Anterior cingulate cortex (tissue), 58 donors: ENCODE results near the gene MYH16.
"Not testable (repeated sequence)": the region's sequence is repeated elsewhere in the genome, so short reads cannot be mapped to it uniquely, and the experiment has no call there.

Source experiments
- DNase-seq, 58 donors: peaks; one replicate each; lab custom pipeline; 2025; lab: John Stamatoyannopoulos, UW

The MYH16 gene

GRCh38 chr7:99257065-99257464, 15.6 kb upstream of the MYH16 start:
- DNase-seq = no peak

GRCh38 chr7:99257675-99258074, 15.0 kb upstream of the MYH16 start:
- DNase-seq = no peak

- no peak for DNase-seq
Observed at GRCh38 chr7:99258501-99258900, 14.1 kb upstream of the MYH16 start.

GRCh38 chr7:99260395-99260794, 12.2 kb upstream of the MYH16 start:
- DNase-seq = no peak

GRCh38 chr7:99261646-99262045, 11.0 kb upstream of the MYH16 start:
- no peak for DNase-seq

- no peak for DNase-seq
Observed at GRCh38 chr7:99265848-99266480, 6.7 kb upstream of the MYH16 start.

GRCh38 chr7:99267481-99267840, 5.2 kb upstream of the MYH16 start:
- peak in 16 of 58 donors; percentile 10 to 82 (median 46) for DNase-seq

- peak in 55 of 58 donors; percentile 3 to 82 (median 40) for DNase-seq
Observed at GRCh38 chr7:99267841-99268576, 4.6 kb upstream of the MYH16 start.

- no peak for DNase-seq
Observed at GRCh38 chr7:99268577-99268908, 4.1 kb upstream of the MYH16 start.

GRCh38 chr7:99270702-99271101, 1.9 kb upstream of the MYH16 start:
- no peak for DNase-seq

GRCh38 chr7:99273561-99273960, 922 bp downstream of the MYH16 start:
- DNase-seq = not testable (repeated sequence)

GRCh38 chr7:99274908-99275307, 2.3 kb downstream of the MYH16 start:
- not testable (repeated sequence) for DNase-seq

GRCh38 chr7:99275496-99275895, 2.9 kb downstream of the MYH16 start:
- no peak for DNase-seq

- DNase-seq = no peak
Observed at GRCh38 chr7:99278180-99278579, 5.5 kb downstream of the MYH16 start.

- DNase-seq = not testable (repeated sequence)
Observed at GRCh38 chr7:99284165-99284564, 11.5 kb downstream of the MYH16 start.

- DNase-seq = no peak
Observed at GRCh38 chr7:99287779-99288534, 15.3 kb downstream of the MYH16 start.

- DNase-seq = no peak
Observed at GRCh38 chr7:99289185-99289584, 16.5 kb downstream of the MYH16 start.

- DNase-seq = not testable (repeated sequence)
Observed at GRCh38 chr7:99290148-99290547, 17.5 kb downstream of the MYH16 start.

- no peak for DNase-seq
Observed at GRCh38 chr7:99290980-99291607, 18.5 kb downstream of the MYH16 start.

GRCh38 chr7:99292127-99292526, 19.5 kb downstream of the MYH16 start:
- DNase-seq = no peak

- DNase-seq = no peak
Observed at GRCh38 chr7:99293167-99293566, 20.5 kb downstream of the MYH16 start.
